HG02938 (cell line): ENCODE measurements around the gene C4orf54.

Source experiments
- ATAC-seq: cut with Tn5 transposase; IDR thresholded peaks from one replicate; pipeline ENCODE4 v1.9.1; 2021; ENCODE audit warnings: mild to moderate bottlenecking, moderate library complexity; ENCODE audit not compliant: unreplicated experiment

The C4orf54 gene

GRCh38 chr4:99625369-99625768, 32.3 kb downstream of the C4orf54 start:
- peak; percentile 72 for ATAC-seq

GRCh38 chr4:99624141-99624719, 33.4 kb downstream of the C4orf54 start:
- ATAC-seq: no peak

GRCh38 chr4:99622341-99622740, 35.3 kb downstream of the C4orf54 start:
- no peak for ATAC-seq

DNA sequence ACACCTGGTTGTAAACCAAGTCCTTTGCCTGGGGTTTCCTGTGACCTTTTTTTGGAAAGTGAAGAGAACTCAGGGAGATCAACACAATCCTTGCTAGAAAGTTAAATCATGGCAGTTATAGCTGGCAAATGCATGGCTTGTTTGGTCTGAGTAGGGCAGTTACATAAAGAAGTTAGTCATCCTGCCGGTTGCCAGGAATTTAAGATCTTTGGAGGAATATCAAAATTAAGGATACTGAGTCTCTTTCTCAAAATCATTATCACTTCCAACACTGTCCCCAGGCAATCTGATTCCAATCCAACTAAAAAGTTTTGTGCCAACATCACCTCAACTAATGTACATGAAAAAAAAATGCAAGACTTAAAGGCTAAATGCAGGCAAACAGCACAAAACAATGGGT, 40.3 kb downstream of the C4orf54 start:
- ATAC-seq: no peak

- ATAC-seq: no peak
Observed at GRCh38 chr4:99615170-99615820, 42.3 kb downstream of the C4orf54 start.

GRCh38 chr4:99614491-99614890, 43.1 kb downstream of the C4orf54 start:
- no peak for ATAC-seq

- ATAC-seq: no peak
Observed at GRCh38 chr4:99612704-99613103, 44.9 kb downstream of the C4orf54 start.

- no peak for ATAC-seq
Observed at GRCh38 chr4:99612281-99612680, 45.3 kb downstream of the C4orf54 start.

DNA sequence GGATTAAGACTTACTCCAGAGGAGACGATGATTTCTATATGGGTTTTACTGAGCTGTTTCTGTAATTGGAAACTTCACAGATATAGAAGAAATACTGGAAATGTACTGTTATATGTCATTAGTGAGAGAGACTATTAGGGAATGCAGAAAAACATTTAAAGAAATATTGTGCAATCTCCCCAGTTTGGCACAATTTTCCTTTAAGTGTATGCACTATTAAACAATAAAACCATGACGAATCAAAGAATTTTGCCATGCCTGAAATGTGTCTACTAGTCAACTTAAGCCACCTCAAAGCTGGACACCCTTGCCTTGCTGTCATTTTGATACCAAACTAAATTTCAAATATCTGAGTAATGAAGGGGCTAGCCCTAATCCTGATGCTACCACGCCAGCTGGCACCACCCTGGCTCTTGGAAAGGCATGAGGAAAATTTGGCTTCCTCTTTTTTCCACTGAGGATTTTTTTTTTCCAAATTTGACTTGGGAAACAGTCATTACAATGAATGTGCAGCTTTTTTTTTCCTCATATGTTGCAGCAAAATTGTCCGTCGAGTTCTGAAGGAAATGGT, 46.9 kb downstream of the C4orf54 start:
- no peak for ATAC-seq

GRCh38 chr4:99608417-99608816, 49.2 kb downstream of the C4orf54 start:
- ATAC-seq: no peak
